ENCODE data around the gene TPM3. TPM values are rescaled to one million over a fixed set of nuclear protein-coding genes. Genes with fewer than 3 reads are reported as not detected.

TPM3 gene
- polyA plus RNA-seq, 3 donors = 418 to 1,159 (median 1,153) TPM

- H3K36me3 Mint-ChIP-seq = no peaks in the 10 kb centered on the region
- peaks cover 0 to 2% (median 0%) of the 10 kb centered on the region in 7 donors for H3K9me3 Mint-ChIP-seq
- H3K9ac ChIP-seq (ENCODE audit: insufficient read depth, low read length, poor library complexity, severe bottlenecking) = no peak overlapping the region
- TF ChIP-seq CTCF (IDR thresholded peaks at IDR 0.05) = no peak
- H3K4me1 ChIP-seq (ENCODE audit: control insufficient read depth in 1 of 2, insufficient read depth in 2 of 2, low read length in 2 of 2) = no peaks in the 10 kb centered on the region
- no peaks in the 10 kb centered on the region for H3K4me1 Mint-ChIP-seq
- H3K27me3 ChIP-seq (ENCODE audit: control insufficient read depth in 2 of 2, insufficient read depth in 2 of 2, low read length in 2 of 2) = no peaks in the 10 kb centered on the region
- no peaks in the 10 kb centered on the region for H3K36me3 ChIP-seq (replicated peaks in 1 of 2; ENCODE audit: control insufficient read depth in 1 of 2, insufficient read depth in 2 of 2, low read length in 2 of 2)
- H3K4me3 ChIP-seq (replicated peaks in 1 of 3; ENCODE audit: low read depth in 2 of 3, low read length in 3 of 3) = no peak overlapping the region
- H3K4me3 Mint-ChIP-seq = no peak overlapping the region
- H3K79me2 ChIP-seq (ENCODE audit: insufficient read depth, low read length) = no peaks in the 10 kb centered on the region
- no CpG with 5 or more reads among the region's 3 CpGs for WGBS (ENCODE audit: insufficient coverage)
- no peak overlapping the region for H3K27ac ChIP-seq (ENCODE audit: low read depth in 1 of 2, low read length in 2 of 2)
- intact Hi-C loops (cut with micrococcal nuclease) = no loop called here
- no peak overlapping the region for H3K4me2 ChIP-seq (replicated peaks; ENCODE audit: extremely low read depth, low read length, poor library complexity, severe bottlenecking)
- no peak overlapping the region for H2AFZ ChIP-seq (ENCODE audit: insufficient read depth, low read depth, low read length, poor library complexity, severe bottlenecking)
- H3K9me3 ChIP-seq (replicated peaks in 1 of 2; ENCODE audit: control insufficient read depth in 1 of 2, insufficient read depth in 1 of 2, low read length in 2 of 2) = no peaks in the 10 kb centered on the region
- peaks cover 0 to 4% (median 0%) of the 10 kb centered on the region in 3 donors for H3K27me3 Mint-ChIP-seq (ENCODE audit: low read depth in 3 of 3)
- DNase-seq = no peak
- H4K20me1 ChIP-seq (ENCODE audit: insufficient read depth, low read length) = no peaks in the 10 kb centered on the region
- H3K27ac Mint-ChIP-seq = no peak overlapping the region
Measured at GRCh38 chr1:154141240-154141639, 50.7 kb downstream of the TPM3 start.

- DNase-seq = no peak
- no peaks in the 10 kb centered on the region for H3K4me1 Mint-ChIP-seq
- H3K9ac ChIP-seq (ENCODE audit: insufficient read depth, low read length, poor library complexity, severe bottlenecking) = no peak overlapping the region
Measured at GRCh38 chr1:154137888-154138287, 54.0 kb downstream of the TPM3 start.

More at GRCh38 chr1:154137888-154138287, 54.0 kb downstream of the TPM3 start:
- Histone ChIP-seq H3K27me3 (ENCODE audit: control insufficient read depth in 2 of 2, insufficient read depth in 2 of 2, low read length in 2 of 2) (no peaks in the 10 kb centered on the region), H3K4me3 (replicated peaks in 1 of 3; ENCODE audit: low read depth in 2 of 3, low read length in 3 of 3) (no peak overlapping the region), H3K9me3 (replicated peaks in 1 of 2; ENCODE audit: control insufficient read depth in 1 of 2, insufficient read depth in 1 of 2, low read length in 2 of 2) (no peaks in the 10 kb centered on the region), H2AFZ (ENCODE audit: insufficient read depth, low read depth, low read length, poor library complexity, severe bottlenecking) (no peak overlapping the region), H3K79me2 (ENCODE audit: insufficient read depth, low read length) (no peaks in the 10 kb centered on the region), H3K36me3 (replicated peaks in 1 of 2; ENCODE audit: control insufficient read depth in 1 of 2, insufficient read depth in 2 of 2, low read length in 2 of 2) (no peaks in the 10 kb centered on the region), H3K27ac (ENCODE audit: low read depth in 1 of 2, low read length in 2 of 2) (no peak overlapping the region), H3K4me1 (ENCODE audit: control insufficient read depth in 1 of 2, insufficient read depth in 2 of 2, low read length in 2 of 2) (no peaks in the 10 kb centered on the region), H3K4me2 (replicated peaks; ENCODE audit: extremely low read depth, low read length, poor library complexity, severe bottlenecking) (no peak overlapping the region), H4K20me1 (ENCODE audit: insufficient read depth, low read length) (no peaks in the 10 kb centered on the region)
- Mint-ChIP-seq H3K27ac (no peak overlapping the region), H3K9me3 (peaks cover 0 to 2% (median 0%) of the 10 kb centered on the region in 7 donors), H3K27me3 (ENCODE audit: low read depth in 3 of 3) (peaks cover 0 to 4% (median 0%) of the 10 kb centered on the region in 3 donors), H3K4me3 (no peak overlapping the region), H3K36me3 (no peaks in the 10 kb centered on the region)
- TF ChIP-seq CTCF (IDR thresholded peaks at IDR 0.05) = no peak
- intact Hi-C loops (cut with micrococcal nuclease) = no loop called here
- no CpG with 5 or more reads among the region's 3 CpGs for WGBS (ENCODE audit: insufficient coverage)

Data from CD14-positive monocyte (primary cell).